HepG2 (cell line): ENCODE data around the gene RASSF10. TPM values are rescaled to one million over a fixed set of nuclear protein-coding genes. Genes with fewer than 3 reads are reported as not detected.

Experiments
- ARID5B ChIP-seq: IDR thresholded peaks from 2 replicates; pipeline ENCODE4 v1.4.0; 2020; ENCODE audit warnings: mild to moderate bottlenecking, missing genetic modification reagents
- CEBPB ChIP-seq: IDR thresholded peaks from 2 replicates; pipeline ENCODE4 v1.6.1; 2011; ENCODE audit warnings: low read depth, low read length, improper control_type of control experiment, borderline replicate concordance
- CEBPG ChIP-seq: IDR thresholded peaks from 2 replicates; pipeline ENCODE4 v1.6.1; 2016
- FOSL2 ChIP-seq: sonication (generic); formaldehyde crosslinking; IDR thresholded peaks from 2 replicates; pipeline ENCODE4 v1.4.0; 2020; ENCODE audit warnings: missing genetic modification reagents
- FOXA1 ChIP-seq, 2 experiments: fragments of 450-650 bp in 1 of 2; sonication (generic) in 1 of 2; formaldehyde crosslinking in 1 of 2; IDR thresholded peaks; 2 replicates each; pipeline versions ENCODE4 v1.4.0 to v1.6.1; 2016 to 2020; ENCODE audit warnings: missing genetic modification reagents in 1 of 2
- GATAD2A ChIP-seq: IDR thresholded peaks from 2 replicates; pipeline ENCODE4 v1.6.1; 2016
- HMG20A ChIP-seq: IDR thresholded peaks from 2 replicates; pipeline ENCODE4 v1.6.1; 2016; ENCODE audit warnings: borderline replicate concordance
- MBD4 ChIP-seq: IDR thresholded peaks from 2 replicates; pipeline ENCODE4 v1.6.1; 2012; ENCODE audit warnings: low read length, inconsistent platforms, borderline replicate concordance
- SKI ChIP-seq: fragments of 450-650 bp; IDR thresholded peaks from one replicate; pipeline ENCODE4 v1.6.1; 2018; ENCODE audit warnings: mild to moderate bottlenecking; ENCODE audit not compliant: partially characterized antibody
- SOX6 ChIP-seq, 2 experiments: fragments of 450-650 bp in 1 of 2; sonication (generic) in 1 of 2; formaldehyde crosslinking in 1 of 2; IDR thresholded peaks; 2 replicates each; pipeline versions ENCODE4 v1.4.0 to v1.6.1; 2017 to 2020; ENCODE audit warnings: antibody characterized with exemption in 1 of 2, mild to moderate bottlenecking in 1 of 2, missing genetic modification reagents in 1 of 2
- TCF7 ChIP-seq: sonication (generic); IDR thresholded peaks from 2 replicates; pipeline ENCODE4 v1.6.1; 2016; ENCODE audit warnings: antibody characterized with exemption, low read depth
- UBTF ChIP-seq: sonication (generic); formaldehyde crosslinking; IDR thresholded peaks from 2 replicates; pipeline ENCODE4 v1.4.0; 2020; ENCODE audit warnings: mild to moderate bottlenecking, missing genetic modification reagents
- ZBTB10 ChIP-seq: sonication (generic); formaldehyde crosslinking; IDR thresholded peaks from 2 replicates; pipeline ENCODE4 v1.4.0; 2020; ENCODE audit warnings: missing genetic modification reagents, borderline replicate concordance
- ZBTB21 ChIP-seq: sonication (generic); formaldehyde crosslinking; IDR thresholded peaks from 2 replicates; pipeline ENCODE4 v1.4.0; 2020; ENCODE audit warnings: missing genetic modification reagents
- ZBTB49 ChIP-seq: sonication (generic); formaldehyde crosslinking; IDR thresholded peaks from 2 replicates; pipeline ENCODE4 v1.4.0; 2020; ENCODE audit warnings: missing genetic modification reagents, borderline replicate concordance
- ZNF558 ChIP-seq: sonication (generic); formaldehyde crosslinking; IDR thresholded peaks from 2 replicates; pipeline ENCODE4 v1.9.0; 2022; ENCODE audit warnings: mild to moderate bottlenecking, missing genetic modification reagents, borderline replicate concordance
- polyA plus RNA-seq, 8 experiments: library from polyadenylated mRNA; depleted of rRNA in 3 of 8; stranded (reverse) in 7 of 8; unstranded in 1 of 8; fragments of >200 nt; fragmentation: Illumina TruSeq in 4 of 8; extraction: Trizol in 4 of 8; gene quantifications; 2 replicates each; pipeline versions ENCODE4 v1.2.1 to v1.2.3, GENCODE V29; 2011 to 2016; ENCODE audit warnings: low read depth in 4 of 8, missing spikeins in 1 of 8, mixed read lengths in 1 of 8; ENCODE audit not compliant: insufficient read depth in 1 of 8
- total RNA-seq, 5 experiments: library from RNA; depleted of rRNA; stranded (reverse); fragments of >200 nt; fragmentation: Illumina TruSeq; extraction: Trizol; gene quantifications; 2 replicates each; pipeline ENCODE4 v1.2.3, GENCODE V29; 2016; ENCODE audit warnings: low read depth in 1 of 5
- TF ChIP-seq, protein P1 (sequence below): sonication (generic); formaldehyde crosslinking; IDR thresholded peaks from 2 replicates; pipeline ENCODE4 v1.5.0; 2020; ENCODE audit warnings: missing genetic modification reagents, mild to moderate bottlenecking, borderline replicate concordance

RASSF10 gene
- total and polyA plus RNA-seq, 2 of the 13 experiments (the other 11 are each of a cell fraction or from before 2014, with no cell fraction given), result not detected

DNA sequence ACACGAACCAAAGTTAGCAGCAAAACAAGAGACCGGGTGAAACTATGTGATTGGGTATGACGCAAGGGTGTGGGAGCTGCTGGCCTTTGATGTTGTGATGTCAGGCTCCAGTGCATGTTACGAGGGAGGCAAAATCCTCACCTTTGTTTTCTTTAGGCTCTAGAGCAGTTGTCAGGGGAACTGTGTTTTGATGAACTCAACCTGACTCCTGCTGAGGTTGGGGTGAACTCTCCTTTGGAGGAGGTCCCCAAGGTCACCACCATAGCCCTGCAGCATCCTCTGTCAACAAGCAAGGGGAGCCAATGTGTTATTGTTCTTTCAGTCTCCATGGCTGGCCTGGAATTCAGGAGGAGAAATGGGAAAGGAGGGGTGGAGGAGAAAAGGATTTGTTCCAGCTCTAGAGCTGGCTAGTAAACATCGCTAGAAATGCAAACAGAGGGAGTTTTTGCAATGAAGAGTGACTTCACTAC, 33.8 kb downstream of the RASSF10 start (continued):
- TF ChIP-seq, protein P1, sequence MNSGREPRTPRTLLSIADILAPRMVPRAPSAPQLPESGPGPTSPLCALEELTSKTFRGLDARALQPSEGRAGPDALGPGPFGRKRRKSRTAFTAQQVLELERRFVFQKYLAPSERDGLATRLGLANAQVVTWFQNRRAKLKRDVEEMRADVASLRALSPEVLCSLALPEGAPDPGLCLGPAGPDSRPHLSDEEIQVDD (CRISPR knock-in tag), result no peak
- TF ChIP-seq GATAD2A (CRISPR knock-in tag) (no peak), CEBPB (peak; percentile 85), FOSL2 (peak; percentile 50; the same call in 1 of the 2 replicates), SKI (peak; percentile 27), ARID5B (CRISPR knock-in tag) (peak; percentile 45), TCF7 (peak; percentile 54; the same call in 1 of the 2 replicates), ZBTB49 (no peak), ZBTB21 (CRISPR knock-in tag) (peak; percentile 92), MBD4 (no peak), ZNF558 (no peak), SOX6 (IDR thresholded peaks at IDR 0.05) (no peak), SOX6 (CRISPR knock-in tag; IDR thresholded peaks at IDR 0.05) (peak; percentile 74), UBTF (CRISPR knock-in tag) (no peak), CEBPG (0 out of 2 replicates have a peak, but pooled peaks have one; percentile 25), FOXA1 (IDR thresholded peaks at IDR 0.05) (no peak), FOXA1 (CRISPR knock-in tag; IDR thresholded peaks at IDR 0.05) (peak; percentile 64), ZBTB10 (CRISPR knock-in tag) (no peak), HMG20A (CRISPR knock-in tag) (no peak)
- TF ChIP-seq, all 625 proteins: peak for 19
